NCI-H2227 (cell line): ENCODE results near the gene SPOCD1.
"Not testable (repeated sequence)": the region's sequence is repeated elsewhere in the genome, so short reads cannot be mapped to it uniquely, and the experiment has no call there.

Source experiments
- DNase-seq: peaks from one replicate; lab custom pipeline; 2025; ENCODE audit not compliant: unreplicated experiment; lab: John Stamatoyannopoulos, UW

SPOCD1 gene

GRCh38 chr1:31830065-31830464, 14.2 kb upstream of the SPOCD1 start:
- no peak for DNase-seq

- DNase-seq, result no peak
Measured at GRCh38 chr1:31828926-31829690, 13.3 kb upstream of the SPOCD1 start.

- no peak for DNase-seq
Measured at GRCh38 chr1:31828341-31828740, 12.5 kb upstream of the SPOCD1 start.

- DNase-seq, result no peak
Measured at GRCh38 chr1:31823780-31824179, 8.0 kb upstream of the SPOCD1 start.

GRCh38 chr1:31822766-31823165, 6.9 kb upstream of the SPOCD1 start:
- DNase-seq, result no peak

- DNase-seq, result not testable (repeated sequence)
Measured at GRCh38 chr1:31820196-31820595, 4.4 kb upstream of the SPOCD1 start.

GRCh38 chr1:31818206-31818605, 2.4 kb upstream of the SPOCD1 start:
- no peak for DNase-seq

- DNase-seq, result not testable (repeated sequence)
Measured at GRCh38 chr1:31816947-31817346, 1.1 kb upstream of the SPOCD1 start.

GRCh38 chr1:31816501-31816900, 679 bp upstream of the SPOCD1 start:
- not testable (repeated sequence) for DNase-seq

- DNase-seq, result no peak
Measured at GRCh38 chr1:31815307-31815645, 546 bp downstream of the SPOCD1 start.

- DNase-seq, result no peak
Measured at GRCh38 chr1:31814631-31815306, 1.1 kb downstream of the SPOCD1 start.

GRCh38 chr1:31814041-31814511, 1.7 kb downstream of the SPOCD1 start:
- no peak for DNase-seq

- DNase-seq, result no peak
Measured at GRCh38 chr1:31812158-31812829, 3.5 kb downstream of the SPOCD1 start.

GRCh38 chr1:31811605-31812004, 4.2 kb downstream of the SPOCD1 start:
- DNase-seq, result peak; percentile 97

GRCh38 chr1:31809698-31810097, 6.1 kb downstream of the SPOCD1 start:
- DNase-seq, result no peak

- no peak for DNase-seq
Measured at GRCh38 chr1:31807273-31808048, 8.4 kb downstream of the SPOCD1 start.

- DNase-seq, result no peak
Measured at GRCh38 chr1:31805318-31805717, 10.5 kb downstream of the SPOCD1 start.

GRCh38 chr1:31804098-31804497, 11.7 kb downstream of the SPOCD1 start:
- DNase-seq, result no peak

- DNase-seq, result no peak
Measured at GRCh38 chr1:31803610-31804009, 12.2 kb downstream of the SPOCD1 start.

- DNase-seq, result no peak
Measured at GRCh38 chr1:31802190-31803150, 13.4 kb downstream of the SPOCD1 start.
